Smooth muscle cell of the coronary artery (primary cell): ENCODE measurements around the gene MAT2B. TPM values are rescaled to one million over a fixed set of nuclear protein-coding genes. Genes with fewer than 3 reads are reported as not detected.

ENCODE experiments used
- total RNA-seq: library from RNA; depleted of rRNA; stranded (reverse); fragments of >200 nt; gene quantifications from 2 replicates; pipeline ENCODE4 v1.2.3, GENCODE V29; 2014; ENCODE audit warnings: low replicate concordance

MAT2B gene
- 48.3 and 61.1 TPM in 2 replicates for total RNA-seq

GRCh38 chr5:163505368-163506094, at the start of gene MAT2B:
MAT2B (plus strand) TSS chr5:163505619; CDS start chr5:163505687, 68 bp downstream.

DNA sequence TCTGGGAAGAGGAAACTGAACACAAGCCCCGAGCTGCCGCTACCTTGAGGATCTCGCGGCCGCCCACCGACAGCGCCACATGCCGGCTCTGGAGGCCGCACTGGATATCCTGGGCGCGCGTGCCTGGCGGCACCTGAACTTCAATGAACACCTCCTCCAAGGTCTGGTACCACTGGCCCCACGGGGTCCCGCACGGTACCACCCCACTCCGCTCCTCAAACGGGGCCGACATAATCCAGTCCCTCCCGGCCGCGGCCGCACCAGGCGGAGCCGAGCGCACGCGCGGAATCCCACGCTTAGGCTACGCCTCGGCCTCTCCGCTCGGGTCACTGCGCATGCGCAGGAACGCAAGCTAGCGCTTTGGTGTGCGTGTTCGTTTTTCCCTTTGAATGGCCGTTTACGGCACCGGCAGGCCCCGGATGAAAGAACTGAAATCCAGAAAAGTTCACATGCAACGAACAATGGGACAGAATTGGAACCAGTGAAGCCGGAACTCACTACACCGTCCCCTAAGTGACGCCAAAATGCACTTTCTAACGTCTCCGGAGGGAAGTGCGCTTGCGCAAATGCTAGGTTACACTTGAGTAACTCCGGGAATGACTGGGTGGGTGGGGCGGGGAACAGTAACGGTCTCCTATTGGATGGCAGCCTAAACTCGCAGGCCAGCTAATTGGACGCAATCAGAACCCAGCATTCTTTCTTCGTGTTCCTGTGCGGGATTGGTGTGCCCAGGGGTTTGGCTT, 45.4 kb upstream of the MAT2B start, which contains the start of gene NUDCD2:
Gene NUDCD2, minus strand, starts transcription at position 284 of the 743 bp plus-strand sequence. Its CDS starts 52 bp downstream, at position 232.

DNA sequence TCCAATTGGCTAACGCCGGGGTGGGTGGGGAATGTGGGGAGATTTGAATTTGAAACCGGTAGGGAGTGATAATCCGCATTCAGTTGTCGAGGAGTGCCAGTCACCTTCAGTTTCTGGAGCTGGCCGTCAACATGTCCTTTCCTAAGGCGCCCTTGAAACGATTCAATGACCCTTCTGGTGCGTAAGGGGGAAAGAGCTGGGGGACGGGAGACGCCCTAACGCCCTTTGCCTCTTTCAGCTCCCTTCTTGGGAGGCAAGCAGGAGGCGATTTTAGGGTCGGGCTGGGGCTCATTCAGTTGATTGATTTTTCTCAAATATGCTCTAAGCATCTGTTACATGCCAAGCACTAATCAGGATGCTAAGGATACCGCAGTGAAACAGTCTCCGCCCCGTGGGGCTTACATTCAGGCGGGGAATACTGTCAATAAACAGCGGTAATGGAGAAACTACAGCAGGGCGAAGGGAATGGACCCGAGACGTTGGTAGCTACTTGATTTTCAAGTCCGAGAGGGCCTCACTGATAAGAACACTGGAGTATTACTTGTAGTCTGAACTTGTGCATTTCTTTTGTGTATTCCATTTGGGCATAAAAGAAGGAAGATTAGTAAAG, 44.8 kb upstream of the MAT2B start, which contains the start of gene HMMR:
Gene HMMR, plus strand, starts transcription at position 71 of the 610 bp plus-strand sequence. Its CDS starts 61 bp downstream, at position 132.

Other genes starting within 250 kb of the MAT2B start
- 255 and 268 TPM in 2 replicates for gene CCNG1, start 68.0 kb upstream of the MAT2B start, total RNA-seq
- gene NUDCD2, start 45.5 kb upstream of the MAT2B start, total RNA-seq, result 0.82 and 5.0 TPM in 2 replicates
- 0.23 and 8.3 TPM in 2 replicates for gene HMMR, start 45.0 kb upstream of the MAT2B start, total RNA-seq